Keratinocyte (primary cell): ENCODE data around the gene TBCD. TPM values are rescaled to one million over a fixed set of nuclear protein-coding genes. Genes with fewer than 3 reads are reported as not detected.

Experiments used
- DNase-seq: peaks from one replicate; pipeline ENCODE4 v3.0.0-alpha.2; 2011; ENCODE audit warnings: low read depth, missing footprints, low spot score
- FAIRE-seq: peaks from 2 replicates; lab custom pipeline; 2011; peaks lifted over from hg19 to GRCh38; lab: Jason Lieb, UNC
- H2AFZ ChIP-seq: 2 replicates; pipeline ENCODE4 v1.6.0; 2012; ENCODE audit warnings: low read length, control low read depth, inconsistent platforms; ENCODE audit not compliant: control insufficient read depth
- H3K27ac ChIP-seq: 2 replicates; pipeline ENCODE4 v1.5.1; 2011; ENCODE audit warnings: low read length; ENCODE audit not compliant: control insufficient read depth, insufficient read depth
- H3K27me3 ChIP-seq: 3 replicates; pipeline ENCODE4 v1.6.0; 2011; ENCODE audit warnings: low read length; ENCODE audit not compliant: control insufficient read depth, insufficient read depth; ENCODE audit errors: extremely low read depth
- H3K36me3 ChIP-seq, 2 experiments: 2 replicates in 1 of 2; 3 replicates in 1 of 2; pipeline ENCODE4 v1.5.1; 2011; ENCODE audit warnings: low read length in 2 of 2, mild to moderate bottlenecking in 1 of 2; ENCODE audit not compliant: control insufficient read depth in 2 of 2, insufficient read depth in 2 of 2; ENCODE audit errors: extremely low read depth in 1 of 2
- H3K4me1 ChIP-seq: 3 replicates; pipeline ENCODE4 v1.5.1; 2011; ENCODE audit warnings: low read length; ENCODE audit not compliant: control insufficient read depth, insufficient read depth; ENCODE audit errors: extremely low read depth
- H3K4me2 ChIP-seq: 3 replicates; pipeline ENCODE4 v1.6.0; 2011; ENCODE audit warnings: low read depth, low read length; ENCODE audit not compliant: control insufficient read depth, insufficient read depth; ENCODE audit errors: extremely low read depth
- H3K4me3 ChIP-seq, 3 experiments: fragments of 200-600 bp in 1 of 3; sonication (generic) in 1 of 3; 2 replicates in 2 of 3; 3 replicates in 1 of 3; pipeline ENCODE4 v1.5.1; 2011 to 2016; ENCODE audit warnings: low read length in 3 of 3, mild to moderate bottlenecking in 3 of 3, control low read depth in 2 of 3, inconsistent platforms in 1 of 3, low read depth in 1 of 3, mixed read lengths in 1 of 3, mixed run types in 1 of 3, moderate library complexity in 1 of 3; ENCODE audit not compliant: control insufficient read depth in 2 of 3, insufficient read depth in 2 of 3; ENCODE audit errors: extremely low read depth in 1 of 3
- H3K79me2 ChIP-seq: 2 replicates; pipeline ENCODE4 v1.6.0; 2012; ENCODE audit warnings: low read length; ENCODE audit not compliant: control insufficient read depth, insufficient read depth
- H3K9ac ChIP-seq: 3 replicates; pipeline ENCODE4 v1.6.0; 2011; ENCODE audit warnings: low read length; ENCODE audit not compliant: control insufficient read depth, insufficient read depth; ENCODE audit errors: extremely low read depth
- H3K9me1 ChIP-seq: 3 replicates; pipeline ENCODE4 v1.6.0; 2011; ENCODE audit warnings: low read length; ENCODE audit not compliant: control insufficient read depth, insufficient read depth; ENCODE audit errors: extremely low read depth
- H3K9me3 ChIP-seq: 2 replicates; pipeline ENCODE4 v1.5.1; 2012; ENCODE audit warnings: low read depth, low read length; ENCODE audit not compliant: control insufficient read depth
- H4K20me1 ChIP-seq: 3 replicates; pipeline ENCODE4 v1.6.0; 2011; ENCODE audit warnings: low read length; ENCODE audit not compliant: control insufficient read depth, insufficient read depth; ENCODE audit errors: extremely low read depth
- CTCF ChIP-seq, 3 experiments: IDR thresholded peaks in 1 of 3; conservative IDR thresholded peaks in 1 of 3; optimal IDR thresholded peaks in 1 of 3; 2 replicates in 2 of 3; 3 replicates in 1 of 3; pipeline versions ENCODE3 to v1.5.1; 2011; ENCODE audit warnings: low read length in 3 of 3, mild to moderate bottlenecking in 3 of 3, moderate library complexity in 2 of 3, control low read depth in 1 of 3, inconsistent platforms in 1 of 3; ENCODE audit not compliant: insufficient read depth in 2 of 3; ENCODE audit errors: extremely low read depth in 1 of 3
- EZH2 ChIP-seq: IDR thresholded peaks from one replicate; pipeline ENCODE4 v1.6.1; 2012; ENCODE audit warnings: inconsistent platforms, mild to moderate bottlenecking, low read length, moderate library complexity
- dilution Hi-C: fragments of 300-500 bp; cut with MboI; formaldehyde crosslinking; loops from one replicate; pipeline ENCODE4 v1.7.0; 2020; ENCODE audit warnings: low sequenced_read_pairs; ENCODE audit not compliant: extremely low pct_ligation_motif_present
- polyA plus RNA-seq, 5 experiments: library from polyadenylated mRNA; depleted of rRNA in 3 of 5; stranded (reverse) in 3 of 5; stranded (forward) in 1 of 5; unstranded in 1 of 5; fragments of >200 nt; gene quantifications; 1 replicate in 1 of 5; 2 replicates in 3 of 5; 3 replicates in 1 of 5; pipeline versions ENCODE4 v1.2.1 to v1.2.3, GENCODE V29; 2011 to 2012; ENCODE audit warnings: missing spikeins in 2 of 5, low read depth in 1 of 5, low replicate concordance in 1 of 5

TBCD gene
- polyA plus RNA-seq, 1 donor (not counting 4 experiments of a cell fraction or from before 2014, with no cell fraction given), result 36.2 TPM

DNA sequence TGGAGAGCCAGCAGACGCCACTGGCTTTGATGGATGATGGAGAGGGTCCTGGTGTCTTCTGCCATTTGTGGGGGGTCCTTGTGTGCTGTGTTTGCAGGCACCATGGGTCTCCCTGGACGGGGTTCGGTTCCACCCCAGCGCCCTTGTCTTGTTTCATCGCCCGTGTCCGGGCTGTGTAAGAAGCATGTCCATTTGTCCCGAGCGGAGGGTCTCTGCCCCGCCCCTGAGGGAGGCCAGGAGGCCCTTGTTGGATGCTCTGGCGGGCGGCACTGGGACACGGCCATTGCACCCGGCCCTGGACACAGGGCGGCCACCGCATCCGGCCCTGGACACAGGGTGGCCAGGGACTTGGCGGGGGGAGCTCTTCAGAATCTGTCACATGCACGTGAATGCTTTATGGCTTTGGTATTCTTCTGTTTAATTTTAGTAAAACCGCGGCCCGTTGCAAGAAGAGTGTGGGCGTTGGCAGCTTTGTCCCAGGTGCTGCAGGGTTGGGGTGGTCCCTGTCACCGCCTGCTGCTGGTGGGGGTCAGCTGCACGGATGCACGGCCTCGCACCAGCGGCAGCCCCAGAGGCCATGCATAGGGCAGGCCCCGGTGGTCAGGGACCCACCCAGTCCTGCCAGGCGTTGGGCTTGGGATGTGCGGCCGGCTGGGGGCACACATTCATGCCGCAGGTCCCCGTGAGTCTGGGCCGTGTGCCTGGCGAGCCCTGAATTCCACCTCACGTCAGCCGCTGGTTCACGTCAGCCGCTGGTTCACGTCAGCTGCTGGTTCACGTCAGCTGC, 108.9 kb downstream of the TBCD start:
- no peak overlapping the region for H2AFZ ChIP-seq
- H3K9ac ChIP-seq, result no peak overlapping the region
- H4K20me1 ChIP-seq, result no peaks in the 10 kb centered on the region
- H3K36me3 ChIP-seq, result no peaks in the 10 kb centered on the region
- no peak overlapping the region for H3K4me3 ChIP-seq
- DNase-seq (no peak), FAIRE-seq (no peak)
- TF ChIP-seq CTCF (optimal IDR thresholded peaks at IDR 0.05 in 1 of 3, IDR thresholded peaks at IDR 0.05 in 1 of 3, conservative IDR thresholded peaks at IDR 0.05 in 1 of 3; ENCODE audit: extremely low read depth in 1 of 3, insufficient read depth in 2 of 3, low read length in 3 of 3) (no peak), EZH2 (no peak)
- peaks cover 36% of the 10 kb centered on the region for H3K4me1 ChIP-seq
- no peaks in the 10 kb centered on the region for H3K9me3 ChIP-seq
- H3K4me2 ChIP-seq, result no peak overlapping the region
- H3K79me2 ChIP-seq, result peaks cover 13% of the 10 kb centered on the region
- H3K9me1 ChIP-seq, result no peaks in the 10 kb centered on the region
- dilution Hi-C loops, result no loop called here
- H3K27ac ChIP-seq, result no peak overlapping the region
- no peaks in the 10 kb centered on the region for H3K27me3 ChIP-seq

DNA sequence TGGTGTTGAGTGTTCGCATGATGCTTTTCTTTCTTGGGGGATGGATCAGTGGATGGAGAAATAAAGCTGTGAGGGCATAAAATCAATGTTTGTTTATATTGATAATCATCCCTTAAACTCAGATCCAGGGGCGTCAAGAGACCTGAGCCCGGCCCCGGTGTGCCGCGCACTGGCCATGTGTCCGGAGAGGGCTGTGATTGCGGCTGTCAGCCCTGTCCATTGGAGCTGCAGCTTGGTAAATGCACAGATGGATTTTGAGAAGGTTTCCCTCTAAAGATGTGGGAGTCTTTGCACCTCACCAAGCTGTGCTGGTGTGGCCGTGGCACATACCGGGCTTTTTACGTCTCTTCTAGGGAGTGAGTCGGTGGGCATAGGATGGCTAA, 109.5 kb downstream of the TBCD start:
- TF ChIP-seq CTCF (optimal IDR thresholded peaks at IDR 0.05 in 1 of 3, IDR thresholded peaks at IDR 0.05 in 1 of 3, conservative IDR thresholded peaks at IDR 0.05 in 1 of 3; ENCODE audit: extremely low read depth in 1 of 3, insufficient read depth in 2 of 3, low read length in 3 of 3) (no peak), EZH2 (no peak)
- H3K4me2 ChIP-seq, result no peak overlapping the region
- peaks cover 37% of the 10 kb centered on the region for H3K4me1 ChIP-seq
- no peak overlapping the region for H3K9ac ChIP-seq
- DNase-seq (no peak), FAIRE-seq (no peak)
- no peaks in the 10 kb centered on the region for H4K20me1 ChIP-seq
- dilution Hi-C loops, result no loop called here
- peaks cover 12% of the 10 kb centered on the region for H3K79me2 ChIP-seq
- H2AFZ ChIP-seq, result no peak overlapping the region
- no peaks in the 10 kb centered on the region for H3K9me1 ChIP-seq
- H3K27me3 ChIP-seq, result no peaks in the 10 kb centered on the region
- no peaks in the 10 kb centered on the region for H3K36me3 ChIP-seq
- H3K9me3 ChIP-seq, result no peaks in the 10 kb centered on the region
- H3K27ac ChIP-seq, result no peak overlapping the region
- H3K4me3 ChIP-seq, result no peak overlapping the region
